Activated naive CD4-positive, alpha-beta T cell (primary cell): Measurements from ENCODE around the gene EYA2.
"Not testable (repeated sequence)": the region's sequence is repeated elsewhere in the genome, so short reads cannot be mapped to it uniquely, and the experiment has no call there.

Experiments used
- DNase-seq, 4 experiments: peaks; one replicate each; lab custom pipeline; 2025; lab: John Stamatoyannopoulos, UW

EYA2 gene

GRCh38 chr20:46932439-46932838, 37.8 kb downstream of the EYA2 start:
- not testable (repeated sequence) for DNase-seq

- no peak for DNase-seq
Measured at GRCh38 chr20:46933150-46933549, 38.5 kb downstream of the EYA2 start.

GRCh38 chr20:46934746-46935287, 40.2 kb downstream of the EYA2 start:
- DNase-seq, result no peak

- DNase-seq, result no peak
Measured at GRCh38 chr20:46935394-46936017, 40.9 kb downstream of the EYA2 start.

GRCh38 chr20:46936415-46937156, 41.9 kb downstream of the EYA2 start:
- DNase-seq, result no peak

GRCh38 chr20:46937157-46937523, 42.5 kb downstream of the EYA2 start:
- DNase-seq, result no peak

GRCh38 chr20:46937533-46938226, 43.0 kb downstream of the EYA2 start:
- no peak for DNase-seq

- no peak for DNase-seq
Measured at GRCh38 chr20:46938434-46938833, 43.8 kb downstream of the EYA2 start.

GRCh38 chr20:46939031-46939965, 44.7 kb downstream of the EYA2 start:
- DNase-seq, result no peak

GRCh38 chr20:46940616-46941015, 46.0 kb downstream of the EYA2 start:
- no peak for DNase-seq

GRCh38 chr20:46941404-46941803, 46.8 kb downstream of the EYA2 start:
- no peak for DNase-seq

GRCh38 chr20:46943861-46944591, 49.4 kb downstream of the EYA2 start:
- no peak for DNase-seq

GRCh38 chr20:46945465-46945864, 50.8 kb downstream of the EYA2 start:
- no peak for DNase-seq

- DNase-seq, result no peak
Measured at GRCh38 chr20:46946181-46946624, 51.6 kb downstream of the EYA2 start.

GRCh38 chr20:46946796-46947195, 52.2 kb downstream of the EYA2 start:
- DNase-seq, result no peak

- DNase-seq, result no peak
Measured at GRCh38 chr20:46948081-46948480, 53.4 kb downstream of the EYA2 start.

- no peak for DNase-seq
Measured at GRCh38 chr20:46951405-46951804, 56.8 kb downstream of the EYA2 start.

GRCh38 chr20:46951840-46952497, 57.3 kb downstream of the EYA2 start:
- DNase-seq, result no peak

- no peak for DNase-seq
Measured at GRCh38 chr20:46953596-46953995, 59.0 kb downstream of the EYA2 start.

GRCh38 chr20:46954490-46955038, 59.9 kb downstream of the EYA2 start:
- no peak for DNase-seq
